ACC112 (cell line): ENCODE measurements around the gene GLTP.

ENCODE experiments used
- H2AFZ ChIP-seq: fragments of 200-600 bp; sonication (generic); one replicate; pipeline ENCODE4 v1.6.0; 2017; ENCODE audit warnings: antibody characterized with exemption, low read length; ENCODE audit not compliant: unreplicated experiment
- H3K27ac ChIP-seq: fragments of 200-600 bp; sonication (generic); 2 replicates; pipeline ENCODE4 v1.5.1; 2014; ENCODE audit warnings: low read depth, mild to moderate bottlenecking, antibody characterized with exemption, low read length, moderate library complexity
- H3K27me3 ChIP-seq: fragments of 200-600 bp; sonication (generic); 2 replicates; pipeline ENCODE4 v1.6.1; 2014; ENCODE audit warnings: mild to moderate bottlenecking, antibody characterized with exemption, low read length, moderate library complexity, mixed read lengths; ENCODE audit not compliant: insufficient read depth
- H3K36me3 ChIP-seq: fragments of 200-600 bp; sonication (generic); 2 replicates; pipeline ENCODE4 v1.6.1; 2016; ENCODE audit warnings: mild to moderate bottlenecking, antibody characterized with exemption, low read length, moderate library complexity, mixed read lengths; ENCODE audit not compliant: insufficient read depth
- H3K4me1 ChIP-seq: fragments of 200-600 bp; sonication (generic); one replicate; pipeline ENCODE4 v1.6.1; 2016; ENCODE audit warnings: low read length, mixed read lengths; ENCODE audit not compliant: insufficient read depth, unreplicated experiment, control insufficient read depth
- H3K4me3 ChIP-seq: fragments of 200-600 bp; sonication (generic); 2 replicates; pipeline ENCODE4 v1.5.1; 2014; ENCODE audit warnings: mild to moderate bottlenecking, low read depth, low read length
- H3K79me2 ChIP-seq: fragments of 200-600 bp; sonication (generic); one replicate; pipeline ENCODE4 v1.6.0; 2016; ENCODE audit warnings: low read length; ENCODE audit not compliant: control insufficient read depth, unreplicated experiment, insufficient read depth

Gene GLTP

GRCh38 chr12:109921982-109922381, 41.6 kb upstream of the GLTP start:
- no peaks in the 10 kb centered on the region for H3K27me3 ChIP-seq
- H3K79me2 ChIP-seq: no peaks in the 10 kb centered on the region
- H3K36me3 ChIP-seq: no peaks in the 10 kb centered on the region
- H3K4me1 ChIP-seq: no peaks in the 10 kb centered on the region
- H2AFZ ChIP-seq: no peak overlapping the region
- H3K27ac ChIP-seq: no peak overlapping the region
- no peak overlapping the region for H3K4me3 ChIP-seq

GRCh38 chr12:109920261-109920780, 40.0 kb upstream of the GLTP start:
- no peak overlapping the region for H3K4me3 ChIP-seq
- no peaks in the 10 kb centered on the region for H3K4me1 ChIP-seq
- no peak overlapping the region for H2AFZ ChIP-seq
- no peaks in the 10 kb centered on the region for H3K79me2 ChIP-seq
- peaks cover 3% of the 10 kb centered on the region; the same call in 1 of the 2 replicates for H3K36me3 ChIP-seq
- H3K27me3 ChIP-seq: no peaks in the 10 kb centered on the region
- no peak overlapping the region for H3K27ac ChIP-seq

- Histone ChIP-seq H3K36me3 (peaks cover 3% of the 10 kb centered on the region; the same call in 1 of the 2 replicates), H3K27me3 (no peaks in the 10 kb centered on the region), H3K79me2 (no peaks in the 10 kb centered on the region), H3K27ac (no peak overlapping the region), H3K4me3 (no peak overlapping the region), H3K4me1 (no peaks in the 10 kb centered on the region), H2AFZ (no peak overlapping the region)
Observed at GRCh38 chr12:109919456-109919855, 39.1 kb upstream of the GLTP start.

- Histone ChIP-seq H3K4me3 (no peak overlapping the region), H3K79me2 (no peaks in the 10 kb centered on the region), H3K27ac (no peak overlapping the region), H3K27me3 (no peaks in the 10 kb centered on the region), H3K4me1 (no peaks in the 10 kb centered on the region), H3K36me3 (peaks cover 6% of the 10 kb centered on the region; the same call in 1 of the 2 replicates), H2AFZ (no peak overlapping the region)
Observed at GRCh38 chr12:109916045-109916444, 35.7 kb upstream of the GLTP start.

- Histone ChIP-seq H3K79me2 (no peaks in the 10 kb centered on the region), H3K36me3 (peaks cover 6% of the 10 kb centered on the region; the same call in 1 of the 2 replicates), H2AFZ (no peak overlapping the region), H3K27ac (no peak overlapping the region), H3K4me1 (no peaks in the 10 kb centered on the region), H3K27me3 (no peaks in the 10 kb centered on the region), H3K4me3 (no peak overlapping the region)
Observed at GRCh38 chr12:109915171-109916040, 35.1 kb upstream of the GLTP start.

- Histone ChIP-seq H3K4me3 (no peak overlapping the region), H3K79me2 (no peaks in the 10 kb centered on the region), H3K36me3 (peaks cover 6% of the 10 kb centered on the region; the same call in 1 of the 2 replicates), H2AFZ (no peak overlapping the region), H3K27me3 (no peaks in the 10 kb centered on the region), H3K4me1 (no peaks in the 10 kb centered on the region), H3K27ac (no peak overlapping the region)
Observed at GRCh38 chr12:109914461-109914860, 34.1 kb upstream of the GLTP start.

GRCh38 chr12:109912855-109913321, 32.5 kb upstream of the GLTP start:
- H3K79me2 ChIP-seq: no peaks in the 10 kb centered on the region
- no peak overlapping the region for H3K27ac ChIP-seq
- H2AFZ ChIP-seq: no peak overlapping the region
- H3K36me3 ChIP-seq: peaks cover 13% of the 10 kb centered on the region; the same call in 1 of the 2 replicates
- no peaks in the 10 kb centered on the region for H3K27me3 ChIP-seq
- H3K4me1 ChIP-seq: no peaks in the 10 kb centered on the region
- H3K4me3 ChIP-seq: no peak overlapping the region

- peaks cover 13% of the 10 kb centered on the region; the same call in 1 of the 2 replicates for H3K36me3 ChIP-seq
- no peak overlapping the region for H2AFZ ChIP-seq
- no peaks in the 10 kb centered on the region for H3K79me2 ChIP-seq
- no peaks in the 10 kb centered on the region for H3K27me3 ChIP-seq
- H3K4me3 ChIP-seq: no peak overlapping the region
- H3K4me1 ChIP-seq: no peaks in the 10 kb centered on the region
- H3K27ac ChIP-seq: no peak overlapping the region
Observed at GRCh38 chr12:109910969-109911348, 30.6 kb upstream of the GLTP start.

- H2AFZ ChIP-seq: no peak overlapping the region
- no peaks in the 10 kb centered on the region for H3K79me2 ChIP-seq
- H3K36me3 ChIP-seq: peaks cover 10% of the 10 kb centered on the region; the same call in 1 of the 2 replicates
- H3K27me3 ChIP-seq: no peaks in the 10 kb centered on the region
- no peaks in the 10 kb centered on the region for H3K4me1 ChIP-seq
- no peak overlapping the region for H3K4me3 ChIP-seq
- no peak overlapping the region for H3K27ac ChIP-seq
Observed at GRCh38 chr12:109910254-109910968, 30.1 kb upstream of the GLTP start.

- peaks cover 15% of the 10 kb centered on the region for H3K79me2 ChIP-seq
- no peak overlapping the region for H3K4me3 ChIP-seq
- peaks cover 6% of the 10 kb centered on the region for H3K4me1 ChIP-seq
- H3K36me3 ChIP-seq: peaks cover 25% of the 10 kb centered on the region; the same call in 1 of the 2 replicates
- no peak overlapping the region for H2AFZ ChIP-seq
- no peak overlapping the region for H3K27ac ChIP-seq
- H3K27me3 ChIP-seq: no peaks in the 10 kb centered on the region
Observed at GRCh38 chr12:109905301-109905700, 25.0 kb upstream of the GLTP start.
